WERI-Rb-1 (cell line): ENCODE data around the gene AGAP5.

Experiments
- DNase-seq: peaks from one replicate; pipeline ENCODE4 v3.0.0-alpha.2; 2020
- H3K27ac ChIP-seq: fragments of 250-450 bp; sonication (Bioruptor Pico); 2 replicates; pipeline ENCODE4 v1.5.1; 2020; ENCODE audit warnings: mild to moderate bottlenecking, moderate library complexity
- H3K27me3 ChIP-seq: fragments of 250-450 bp; sonication (Bioruptor Pico); 2 replicates; pipeline ENCODE4 v1.5.1; 2021; ENCODE audit warnings: mild to moderate bottlenecking, low read depth, moderate library complexity; ENCODE audit not compliant: insufficient read depth, severe bottlenecking
- H3K36me3 ChIP-seq: fragments of 250-450 bp; sonication (Bioruptor Pico); 2 replicates; pipeline ENCODE4 v1.5.1; 2020; ENCODE audit warnings: mild to moderate bottlenecking, moderate library complexity
- H3K4me3 ChIP-seq: 2 replicates; pipeline ENCODE4 v1.5.1; 2011; ENCODE audit warnings: low read depth, mild to moderate bottlenecking, control low read depth, low read length
- H3K9me3 ChIP-seq: fragments of 250-450 bp; sonication (Bioruptor Pico); 2 replicates; pipeline ENCODE4 v1.5.1; 2021; ENCODE audit warnings: mild to moderate bottlenecking, moderate library complexity; ENCODE audit not compliant: severe bottlenecking
- TF ChIP-seq, protein P1 (sequence below): IDR thresholded peaks from 2 replicates; pipeline ENCODE4 v1.5.1; 2011; ENCODE audit warnings: low read depth, mild to moderate bottlenecking, control low read depth, inconsistent platforms, low read length

The AGAP5 gene

DNA sequence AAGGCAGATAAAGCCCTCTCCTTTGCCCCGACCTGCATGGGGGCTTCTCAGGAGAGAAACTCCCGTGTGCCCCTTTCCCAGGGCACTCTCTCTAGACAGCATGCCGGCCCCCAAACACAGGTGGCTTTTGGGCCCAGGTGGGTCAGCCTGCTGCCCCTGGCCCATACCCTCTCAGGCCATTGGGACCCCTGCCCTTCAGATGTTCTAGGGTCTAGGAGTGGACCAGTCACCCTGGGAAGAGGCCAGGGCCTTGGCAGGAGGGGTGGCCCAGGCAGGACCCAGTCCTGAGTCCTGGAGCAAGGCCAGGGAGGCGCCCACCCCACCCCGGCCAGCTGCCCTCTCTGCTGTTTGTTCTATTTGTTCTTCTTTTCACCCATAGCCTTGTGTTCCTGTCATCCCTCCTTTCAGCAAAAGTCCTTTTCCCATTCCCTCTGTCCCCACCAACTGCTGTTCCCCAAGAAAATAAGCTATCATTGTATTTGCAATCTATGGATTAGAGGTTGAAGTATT, 36.9 kb upstream of the AGAP5 start:
- Histone ChIP-seq H3K27me3 (no peaks in the 10 kb centered on the region), H3K36me3 (peaks cover 11% of the 10 kb centered on the region), H3K4me3 (no peak overlapping the region), H3K27ac (no peak overlapping the region), H3K9me3 (no peaks in the 10 kb centered on the region)
- no peak for DNase-seq
- TF ChIP-seq, protein P1, sequence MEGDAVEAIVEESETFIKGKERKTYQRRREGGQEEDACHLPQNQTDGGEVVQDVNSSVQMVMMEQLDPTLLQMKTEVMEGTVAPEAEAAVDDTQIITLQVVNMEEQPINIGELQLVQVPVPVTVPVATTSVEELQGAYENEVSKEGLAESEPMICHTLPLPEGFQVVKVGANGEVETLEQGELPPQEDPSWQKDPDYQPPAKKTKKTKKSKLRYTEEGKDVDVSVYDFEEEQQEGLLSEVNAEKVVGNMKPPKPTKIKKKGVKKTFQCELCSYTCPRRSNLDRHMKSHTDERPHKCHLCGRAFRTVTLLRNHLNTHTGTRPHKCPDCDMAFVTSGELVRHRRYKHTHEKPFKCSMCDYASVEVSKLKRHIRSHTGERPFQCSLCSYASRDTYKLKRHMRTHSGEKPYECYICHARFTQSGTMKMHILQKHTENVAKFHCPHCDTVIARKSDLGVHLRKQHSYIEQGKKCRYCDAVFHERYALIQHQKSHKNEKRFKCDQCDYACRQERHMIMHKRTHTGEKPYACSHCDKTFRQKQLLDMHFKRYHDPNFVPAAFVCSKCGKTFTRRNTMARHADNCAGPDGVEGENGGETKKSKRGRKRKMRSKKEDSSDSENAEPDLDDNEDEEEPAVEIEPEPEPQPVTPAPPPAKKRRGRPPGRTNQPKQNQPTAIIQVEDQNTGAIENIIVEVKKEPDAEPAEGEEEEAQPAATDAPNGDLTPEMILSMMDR = no peak

DNA sequence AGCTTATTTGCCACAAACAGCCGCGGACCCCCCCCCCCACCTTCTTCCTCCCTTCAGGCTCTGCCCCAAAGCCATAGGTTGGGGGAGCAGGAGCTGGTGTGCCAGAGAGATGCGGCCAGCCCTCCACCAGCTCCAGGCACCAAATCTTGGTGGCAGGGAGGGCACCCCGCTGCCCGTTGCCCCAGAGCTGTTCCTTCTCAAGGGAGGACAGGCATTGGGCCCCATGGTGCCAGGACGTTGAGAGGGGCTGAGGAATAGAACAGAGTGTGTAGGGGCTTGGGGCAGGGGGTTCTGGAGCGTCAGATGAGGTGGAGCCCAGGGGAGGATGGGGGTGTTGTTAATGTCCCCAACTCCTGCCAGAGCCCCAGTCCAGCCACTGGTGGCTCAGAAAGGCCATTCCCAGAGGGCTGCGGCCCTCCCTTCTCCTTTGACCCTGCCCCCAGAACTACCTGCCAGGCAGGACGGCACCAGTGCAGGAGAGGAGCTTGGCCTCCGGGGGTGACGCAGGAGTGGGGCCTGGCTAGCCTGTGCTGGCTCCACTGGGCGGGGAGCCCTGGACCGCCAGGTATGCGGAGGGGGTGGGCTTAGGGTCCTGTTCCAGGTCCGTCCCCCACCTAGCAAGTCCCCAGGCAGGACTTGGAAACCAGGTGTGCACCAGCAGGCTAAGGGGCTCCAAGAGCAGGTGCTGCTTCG, 36.3 kb upstream of the AGAP5 start:
- no peak overlapping the region for H3K27ac ChIP-seq
- H3K27me3 ChIP-seq = no peaks in the 10 kb centered on the region
- DNase-seq = no peak
- H3K36me3 ChIP-seq = peaks cover 11% of the 10 kb centered on the region
- H3K9me3 ChIP-seq = no peaks in the 10 kb centered on the region
- TF ChIP-seq, protein P1 = no peak
- H3K4me3 ChIP-seq = no peak overlapping the region

DNA sequence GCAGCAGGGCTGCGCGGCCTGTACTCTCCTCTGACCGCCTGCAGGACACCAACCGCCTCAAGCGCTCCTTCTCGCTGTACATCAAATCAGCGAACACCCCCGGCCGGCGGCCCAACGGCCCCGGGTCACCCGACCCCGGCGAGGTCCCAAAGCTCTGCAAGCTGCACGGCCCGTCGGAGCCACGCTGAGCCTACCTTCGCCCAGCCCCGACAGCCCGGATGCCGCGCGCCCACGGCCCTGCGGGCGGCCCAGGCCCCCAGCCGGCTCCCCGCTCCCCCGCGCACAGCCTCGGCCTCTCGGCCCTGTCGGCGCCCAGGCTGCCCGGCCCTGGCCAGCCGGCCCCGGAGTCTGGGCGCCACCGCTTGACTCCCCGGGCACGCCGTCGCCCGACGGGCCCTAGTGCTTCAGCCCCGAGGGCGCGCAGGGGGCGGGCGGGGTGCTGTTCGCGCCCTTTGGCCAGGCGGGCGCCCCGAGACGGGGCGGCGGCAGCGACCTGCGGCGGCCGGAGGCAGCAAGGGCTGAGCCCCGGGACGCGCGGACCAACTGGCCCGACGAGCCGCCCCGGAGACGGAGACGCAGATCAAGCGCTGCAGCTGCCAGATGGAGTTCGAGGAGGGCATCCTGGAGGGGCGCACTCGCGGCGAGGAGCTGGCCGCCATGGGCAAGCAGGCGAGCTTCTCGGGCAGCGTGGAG, 35.2 kb upstream of the AGAP5 start:
- TF ChIP-seq, protein P1 = no peak

DNA sequence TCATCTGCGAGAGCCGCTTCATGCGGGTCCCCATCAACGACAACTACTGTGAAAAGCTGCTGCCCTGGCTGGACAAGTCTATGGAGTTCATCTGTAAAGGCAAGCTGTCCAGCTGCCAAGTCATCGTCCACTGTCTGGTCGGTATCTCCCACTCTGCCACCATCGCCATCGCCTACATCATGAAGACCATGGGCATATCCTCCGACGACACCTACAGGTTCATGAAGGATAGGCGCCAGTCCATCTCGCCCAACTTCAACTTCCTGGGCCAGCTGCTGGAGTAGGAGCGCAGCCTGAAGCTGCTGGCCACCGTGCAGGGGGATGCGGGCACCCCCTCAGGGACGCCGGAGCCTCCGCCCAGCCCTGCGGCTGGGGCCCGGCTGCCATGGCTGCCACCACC, 34.5 kb upstream of the AGAP5 start:
- Histone ChIP-seq H3K27me3 (no peaks in the 10 kb centered on the region), H3K4me3 (no peak overlapping the region), H3K27ac (no peak overlapping the region), H3K9me3 (no peaks in the 10 kb centered on the region), H3K36me3 (peaks cover 11% of the 10 kb centered on the region)
- DNase-seq = no peak
- TF ChIP-seq, protein P1 = no peak

More for the DNA sequence above, 35.2 kb upstream of the AGAP5 start:
- H3K27ac ChIP-seq = no peak overlapping the region
- H3K9me3 ChIP-seq = no peaks in the 10 kb centered on the region
- H3K27me3 ChIP-seq = no peaks in the 10 kb centered on the region
- peaks cover 11% of the 10 kb centered on the region for H3K36me3 ChIP-seq
- DNase-seq = no peak
- H3K4me3 ChIP-seq = no peak overlapping the region

DNA sequence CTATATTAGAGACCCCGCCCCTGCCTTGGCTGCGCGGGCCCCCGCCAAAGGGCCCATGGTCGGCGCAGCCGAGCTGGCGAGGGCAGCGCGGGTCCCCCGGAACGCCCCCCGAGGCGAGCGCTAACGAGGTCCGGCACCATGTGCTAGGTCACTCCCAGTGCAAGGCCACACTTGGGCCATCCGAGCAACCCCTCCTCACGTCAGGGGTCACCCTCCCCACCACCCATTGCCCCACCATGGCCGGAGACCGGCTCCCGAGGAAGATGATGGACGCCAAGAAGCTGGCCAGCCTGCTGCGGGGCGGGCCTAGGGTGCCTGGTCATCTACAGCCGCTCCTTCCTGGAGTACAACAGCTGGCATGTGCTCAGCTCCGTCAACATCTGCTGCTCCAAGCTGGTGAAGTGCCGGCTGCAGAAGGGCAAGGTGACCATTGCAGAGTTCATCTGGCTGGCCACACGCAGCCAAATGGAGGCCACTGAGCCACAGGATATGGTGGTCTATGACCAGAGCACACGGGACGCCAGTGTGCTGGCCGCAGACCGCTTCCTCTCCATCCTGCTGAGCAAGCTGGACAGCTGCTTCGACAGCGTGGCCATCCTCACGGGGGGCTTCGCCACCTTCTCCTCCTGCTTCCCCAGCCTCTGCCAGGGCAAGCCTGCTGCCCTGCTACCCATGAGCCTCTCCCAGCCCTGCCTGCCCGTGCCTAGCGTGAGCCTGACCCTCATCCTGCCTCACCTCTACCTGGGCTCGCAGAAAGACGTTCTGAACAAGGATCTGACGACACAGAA, 33.9 kb upstream of the AGAP5 start:
- H3K36me3 ChIP-seq = peaks cover 13% of the 10 kb centered on the region
- H3K4me3 ChIP-seq = no peak overlapping the region
- no peaks in the 10 kb centered on the region for H3K27me3 ChIP-seq
- H3K27ac ChIP-seq = no peak overlapping the region
- no peak for DNase-seq
- no peaks in the 10 kb centered on the region for H3K9me3 ChIP-seq
- TF ChIP-seq, protein P1 = no peak
